KG1 (cell line): ENCODE results near the gene USP22.

Experiments
- DNase-seq: peaks from one replicate; lab custom pipeline; 2025; lab: John Stamatoyannopoulos, UW

The USP22 gene

DNA sequence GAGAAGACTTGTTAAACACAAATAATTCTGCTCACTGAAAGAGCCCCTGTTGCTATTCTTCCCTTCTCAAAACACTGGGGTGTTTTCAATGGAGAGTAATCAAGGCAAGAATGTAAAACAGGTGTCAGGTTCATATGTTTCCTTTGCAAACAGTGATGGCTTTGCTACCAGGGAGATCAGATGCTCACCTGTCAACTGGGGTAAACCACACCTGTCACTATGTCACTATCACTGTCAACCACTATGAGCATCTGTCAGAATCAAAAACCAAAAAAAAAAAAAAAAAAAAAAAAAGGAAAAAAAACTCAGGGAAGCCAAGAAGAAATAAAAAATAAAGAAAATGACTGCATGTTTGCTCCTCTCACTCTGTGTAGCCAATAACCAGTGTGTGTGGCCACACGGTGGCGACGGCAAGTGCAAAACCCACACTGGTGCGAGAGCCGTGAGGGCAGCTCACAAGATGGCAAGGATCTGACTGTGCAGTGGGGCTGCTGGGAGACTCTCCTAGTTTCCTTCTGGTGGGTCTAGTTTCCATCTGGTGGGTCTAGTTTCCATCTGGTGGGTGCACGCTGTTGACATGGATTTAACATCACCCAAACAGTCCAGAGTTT, 22.7 kb downstream of the USP22 start:
- DNase-seq: no peak

DNA sequence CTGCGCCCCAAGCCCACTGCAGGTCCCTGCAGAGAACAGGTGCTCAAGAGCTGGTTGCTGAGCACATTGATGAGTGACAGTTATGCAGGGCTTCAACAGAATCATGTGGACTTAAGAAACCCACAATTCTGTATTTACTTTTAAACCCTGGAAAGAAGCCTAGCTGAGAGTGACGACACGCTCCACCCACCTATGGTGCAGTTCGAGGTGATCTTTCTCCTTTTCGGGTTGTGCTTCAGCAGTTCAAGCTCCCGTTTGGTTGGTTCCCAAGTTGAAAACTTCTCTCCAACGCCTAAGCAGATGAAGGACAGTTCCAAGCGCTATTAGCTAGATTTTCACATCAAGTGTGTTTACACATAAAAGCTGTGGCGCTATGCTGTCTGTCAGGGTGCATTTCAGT, 23.9 kb downstream of the USP22 start:
- DNase-seq: no peak

DNA sequence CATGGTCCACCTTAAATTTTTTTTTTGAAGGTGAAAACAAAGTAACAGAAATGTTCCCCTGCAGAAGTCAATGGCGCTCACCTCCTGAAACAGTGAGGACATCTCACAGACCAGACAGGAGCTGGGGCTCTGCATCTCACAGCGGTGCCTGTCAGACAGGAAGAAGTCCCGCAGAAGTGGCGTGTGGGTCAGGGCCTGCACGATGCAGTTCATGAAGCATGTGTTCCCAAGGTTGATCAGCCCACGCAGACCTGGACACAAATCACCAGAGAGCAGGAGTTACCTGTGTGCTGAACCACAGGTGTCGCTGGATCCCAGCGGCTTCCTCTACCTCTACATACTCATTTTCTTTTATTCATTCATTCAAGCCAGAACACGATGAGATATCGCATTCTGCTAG, 24.9 kb downstream of the USP22 start:
- DNase-seq: no peak

DNA sequence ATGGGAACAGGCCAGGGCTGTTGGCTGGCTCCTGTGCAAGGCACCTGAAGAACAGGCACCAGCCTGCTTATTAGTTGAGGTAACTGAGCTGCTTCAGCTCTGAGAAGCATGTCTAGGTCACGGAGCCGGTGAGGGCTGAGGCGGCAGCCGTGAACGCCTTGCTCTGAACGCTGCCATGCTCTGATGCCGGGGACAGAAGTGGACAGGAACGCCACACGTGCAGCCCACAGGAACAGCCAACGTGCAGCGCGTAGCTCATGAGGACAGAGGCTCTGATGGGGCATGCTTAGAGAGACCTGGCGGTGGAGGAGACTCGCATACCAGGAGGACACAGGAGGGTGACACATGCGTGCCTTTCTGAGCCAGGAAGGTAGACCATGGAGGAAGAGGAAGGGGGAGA, 25.6 kb downstream of the USP22 start:
- no peak for DNase-seq

DNA sequence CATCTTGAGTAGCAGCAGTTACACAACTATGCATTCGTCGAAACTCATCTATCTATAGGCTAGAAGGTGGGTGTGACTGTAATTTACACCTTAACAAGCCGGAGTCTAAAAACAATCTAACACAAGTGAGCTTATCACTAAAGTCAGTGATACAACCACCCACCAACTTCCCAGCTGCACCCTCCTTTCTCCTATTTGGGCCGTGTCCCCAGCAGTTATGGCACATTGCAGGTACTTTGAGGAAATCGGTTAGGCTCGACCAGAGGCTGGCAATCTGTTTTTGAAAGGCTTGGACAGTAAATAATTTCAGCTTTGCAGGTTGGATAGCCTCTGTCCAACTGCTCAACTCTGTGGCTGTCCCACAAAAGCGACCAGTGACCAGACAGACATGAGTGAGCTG, 26.0 kb downstream of the USP22 start:
- no peak for DNase-seq

DNA sequence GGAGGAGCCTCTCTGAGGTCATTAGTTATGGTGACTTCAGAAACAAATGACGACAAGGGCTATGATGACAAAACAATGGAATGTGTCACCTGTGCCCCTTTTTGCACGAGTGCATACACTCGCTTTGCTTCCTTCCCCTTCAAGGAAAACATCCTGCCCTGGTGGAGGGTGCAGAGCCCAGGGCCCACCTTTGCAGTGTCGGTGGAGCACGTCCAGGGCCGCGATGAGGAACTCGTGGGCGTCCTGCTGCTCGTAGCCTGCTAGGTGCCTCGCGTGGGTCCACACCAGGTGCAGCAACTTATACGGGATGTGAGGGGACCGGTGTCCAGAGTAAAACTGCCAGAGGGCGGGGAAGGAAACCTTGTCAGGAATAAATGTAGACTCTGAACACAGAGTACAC, 27.2 kb downstream of the USP22 start:
- DNase-seq: no peak

DNA sequence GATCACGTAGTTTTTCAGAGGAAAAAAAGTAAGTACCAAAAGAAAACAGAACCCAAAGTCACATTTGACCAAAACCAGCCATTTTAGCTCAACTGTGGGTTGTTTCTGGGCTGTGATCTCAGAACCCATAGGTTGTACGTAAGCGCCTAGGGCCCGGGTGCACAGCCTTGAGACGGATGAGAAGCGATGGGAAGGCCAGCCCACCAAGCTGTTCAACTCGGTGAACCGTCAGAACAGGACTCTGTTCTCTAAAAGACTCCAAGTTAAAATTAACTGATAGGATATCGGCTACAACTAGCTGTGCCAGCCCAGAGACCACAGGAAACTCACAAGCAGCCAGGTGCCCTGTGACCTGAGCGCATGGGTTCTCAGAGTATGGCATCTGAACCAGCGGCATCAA, 28.3 kb downstream of the USP22 start:
- no peak for DNase-seq

DNA sequence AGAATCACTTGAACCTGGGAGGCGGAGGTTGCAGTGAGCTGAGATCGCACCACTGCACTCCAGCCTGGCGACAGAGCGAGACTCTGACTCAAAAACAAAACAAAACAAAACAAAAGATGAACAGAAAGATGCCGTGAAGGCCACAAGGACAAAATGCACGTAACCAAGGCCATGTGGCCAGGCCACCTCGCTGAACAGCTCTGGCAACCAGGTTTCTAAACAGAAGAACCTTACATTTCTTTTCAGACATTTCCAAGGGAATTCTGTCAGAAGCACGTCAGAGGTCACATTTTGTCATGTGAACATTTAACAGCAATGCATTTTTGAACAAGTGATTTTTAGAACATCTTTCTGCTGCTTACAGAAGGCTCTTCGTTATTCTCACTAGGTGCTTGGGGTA, 28.8 kb downstream of the USP22 start:
- DNase-seq: no peak

DNA sequence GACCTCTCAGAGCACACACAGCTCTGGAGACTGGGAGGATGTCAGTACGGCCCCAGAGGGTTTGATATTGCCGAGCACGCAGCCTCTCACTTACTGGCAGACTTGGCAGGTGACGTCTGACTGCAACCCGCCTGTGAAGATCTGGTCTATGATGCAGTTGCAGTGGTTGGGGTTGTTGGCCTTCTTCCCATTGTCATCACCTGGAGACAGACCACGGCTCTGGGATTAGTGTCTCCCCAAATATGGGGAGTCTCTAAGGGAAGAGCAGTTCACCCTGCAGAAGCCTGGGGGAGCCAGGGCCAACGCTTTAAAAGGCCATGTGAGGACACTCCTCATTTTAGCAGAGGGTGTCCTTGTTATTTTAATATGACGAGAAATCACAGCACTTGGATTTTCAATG, 30.1 kb downstream of the USP22 start:
- DNase-seq: no peak

DNA sequence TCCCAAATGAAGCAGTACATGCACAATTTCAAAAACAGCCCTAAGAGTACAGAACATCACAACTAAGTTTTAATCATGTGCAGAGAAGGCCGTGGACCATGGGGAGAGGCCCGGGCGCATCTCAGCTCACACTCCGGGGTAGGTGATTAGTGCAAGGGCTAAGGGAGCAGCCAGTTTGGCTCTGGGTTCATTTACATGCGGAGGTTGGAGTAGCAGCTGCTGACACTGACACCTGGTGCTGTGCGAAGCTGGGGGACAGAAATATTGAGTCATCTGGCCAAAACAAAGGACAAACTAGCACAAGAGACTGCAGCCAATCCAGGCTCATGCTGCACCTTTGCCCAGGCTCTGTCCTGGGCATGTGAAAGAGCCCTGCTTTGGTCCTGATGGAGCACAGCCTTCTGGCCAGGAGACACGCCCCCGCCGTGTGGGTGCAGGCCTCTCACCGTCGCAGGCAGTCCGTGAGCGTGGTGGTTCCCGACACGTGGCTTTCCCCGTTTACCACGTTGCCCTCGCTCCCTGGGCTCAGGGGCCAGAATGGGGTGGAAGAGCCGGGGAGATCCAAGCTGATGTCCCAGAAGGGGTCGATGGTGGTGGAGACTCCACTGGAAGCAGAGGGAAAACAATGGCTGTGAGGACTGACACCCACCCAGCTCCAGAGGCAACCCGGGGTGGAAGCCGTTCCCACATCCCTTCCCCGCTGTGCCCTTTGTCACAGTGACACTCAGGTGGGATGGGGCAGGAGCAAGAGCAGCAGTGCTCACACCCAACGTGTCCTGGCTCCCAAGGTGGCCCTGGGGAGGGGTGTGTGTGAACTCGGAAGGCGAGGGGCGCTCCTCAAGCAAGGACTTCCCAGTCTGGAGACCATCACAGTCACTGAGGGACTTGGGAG, 31.9 kb downstream of the USP22 start:
- DNase-seq: no peak

DNA sequence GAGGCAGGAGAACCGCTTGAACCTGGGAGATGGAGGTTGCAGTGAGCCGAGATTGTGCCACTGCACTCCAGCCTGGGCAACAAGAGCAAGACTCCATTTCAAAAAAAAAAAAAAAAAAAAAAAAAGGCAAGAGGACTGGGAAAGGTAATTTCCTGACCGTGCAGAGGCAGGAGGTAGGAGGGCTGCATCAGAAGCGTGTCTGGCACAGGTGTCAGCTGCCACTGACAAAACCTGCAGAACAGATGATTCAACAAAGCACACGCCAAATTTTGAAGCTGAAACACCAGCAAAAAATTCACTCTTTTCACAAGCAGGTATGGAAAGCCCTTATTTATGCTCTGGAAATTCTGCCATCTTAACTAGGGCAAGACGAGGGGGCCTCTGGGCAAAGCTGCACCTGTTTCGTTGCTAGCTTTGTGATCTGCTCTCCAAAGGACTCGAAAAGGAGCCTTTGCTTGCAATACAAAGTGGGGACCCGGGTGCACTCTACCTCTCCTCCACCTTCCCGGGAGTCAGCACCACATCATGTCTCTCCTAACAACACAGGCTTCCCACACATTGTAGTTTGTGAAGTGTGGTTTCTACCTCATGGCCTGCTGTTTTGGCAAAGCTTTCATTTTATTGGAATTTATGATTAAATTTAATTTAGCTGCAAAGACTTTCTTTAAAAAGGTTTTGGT, 33.7 kb downstream of the USP22 start:
- DNase-seq: no peak

DNA sequence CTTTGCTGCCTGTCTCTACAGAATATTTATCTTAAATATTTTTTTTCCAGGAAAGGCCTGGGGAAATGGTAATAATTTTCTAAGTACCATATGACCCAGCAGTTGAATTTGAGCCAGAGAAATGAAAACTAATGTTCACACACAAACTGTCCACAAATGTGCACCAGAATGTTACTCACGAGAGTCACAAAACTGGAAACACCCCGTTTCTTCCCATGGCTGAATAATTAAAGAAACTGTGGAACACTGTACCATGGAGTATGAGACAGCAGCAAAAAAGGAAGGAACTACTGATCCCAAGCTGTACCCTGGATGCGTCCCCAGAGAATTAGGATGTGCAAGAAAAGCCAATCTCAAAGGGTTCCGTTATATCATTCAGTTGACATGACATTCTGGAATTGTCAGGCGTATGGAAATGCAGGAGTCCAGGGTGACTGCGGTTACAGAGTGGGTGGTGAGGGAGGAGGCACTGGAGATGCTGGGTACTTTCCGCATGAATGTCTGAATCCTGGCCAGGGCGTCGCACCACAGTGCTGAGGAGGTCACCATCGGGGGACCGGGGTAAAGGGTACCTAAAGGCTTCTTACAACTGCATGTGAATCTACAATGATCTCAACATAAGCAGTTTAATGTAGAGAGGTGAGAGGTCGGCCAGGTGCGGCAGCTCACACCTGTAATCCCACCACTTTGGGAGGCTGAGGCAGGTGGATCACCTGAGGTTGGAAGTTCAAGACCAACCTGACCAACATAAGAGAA, 34.5 kb downstream of the USP22 start:
- no peak for DNase-seq

DNA sequence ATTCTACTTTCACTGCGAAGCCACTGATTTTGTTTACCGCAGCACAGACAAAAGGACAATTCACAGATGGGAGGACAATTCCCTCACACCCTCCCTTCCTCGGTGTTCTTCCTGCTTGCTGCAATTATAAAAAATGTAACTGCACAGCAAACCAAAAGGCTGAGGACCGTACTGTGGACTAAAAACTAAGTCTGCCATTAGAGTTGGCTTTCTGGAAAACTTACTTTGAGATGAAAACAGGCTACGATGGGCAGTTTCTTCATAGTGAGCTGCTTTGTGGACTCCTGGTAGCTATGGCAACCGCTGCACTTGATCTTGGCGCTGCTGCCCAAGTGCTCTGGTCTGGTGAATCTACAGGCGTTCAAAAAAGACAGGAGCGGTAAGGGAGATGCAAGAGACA, 35.2 kb downstream of the USP22 start:
- no peak for DNase-seq

DNA sequence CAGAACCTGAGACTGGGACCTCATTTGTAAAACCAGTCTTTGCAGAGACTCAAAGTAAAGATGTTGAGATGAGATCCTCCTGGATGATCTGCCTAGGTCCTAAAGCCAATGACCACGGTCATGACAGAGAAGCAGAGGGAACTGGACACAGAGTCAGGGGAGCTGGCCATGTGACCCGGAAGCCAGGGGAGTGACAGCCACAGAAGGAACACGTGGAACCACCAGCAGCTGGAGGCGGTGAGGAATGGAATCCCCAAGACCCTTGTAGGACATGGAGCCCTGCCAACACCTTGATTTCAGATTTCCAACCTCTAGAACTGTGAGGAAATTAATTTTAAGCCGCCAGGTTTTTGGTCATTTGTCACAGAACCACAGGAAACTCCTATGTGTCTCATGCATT, 37.0 kb downstream of the USP22 start:
- no peak for DNase-seq

DNA sequence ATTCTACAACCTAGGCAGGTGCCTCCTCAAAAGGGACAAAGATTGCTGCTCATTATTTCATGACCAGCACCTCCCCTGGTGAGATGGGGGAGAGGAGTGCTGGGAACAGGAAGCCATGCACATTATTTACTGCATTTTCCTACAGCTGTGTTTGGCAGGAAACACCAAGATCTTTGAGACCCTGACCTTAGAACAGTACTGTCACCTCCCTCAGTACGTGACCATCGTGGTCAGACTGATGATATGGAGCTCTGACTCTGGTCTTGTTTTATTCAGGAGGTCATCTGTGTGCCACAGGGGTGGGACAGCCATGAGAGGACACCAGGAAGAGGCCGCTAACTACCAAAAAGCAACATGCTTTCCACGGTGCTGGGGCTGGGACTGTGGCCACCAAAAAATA, 37.4 kb downstream of the USP22 start:
- no peak for DNase-seq

DNA sequence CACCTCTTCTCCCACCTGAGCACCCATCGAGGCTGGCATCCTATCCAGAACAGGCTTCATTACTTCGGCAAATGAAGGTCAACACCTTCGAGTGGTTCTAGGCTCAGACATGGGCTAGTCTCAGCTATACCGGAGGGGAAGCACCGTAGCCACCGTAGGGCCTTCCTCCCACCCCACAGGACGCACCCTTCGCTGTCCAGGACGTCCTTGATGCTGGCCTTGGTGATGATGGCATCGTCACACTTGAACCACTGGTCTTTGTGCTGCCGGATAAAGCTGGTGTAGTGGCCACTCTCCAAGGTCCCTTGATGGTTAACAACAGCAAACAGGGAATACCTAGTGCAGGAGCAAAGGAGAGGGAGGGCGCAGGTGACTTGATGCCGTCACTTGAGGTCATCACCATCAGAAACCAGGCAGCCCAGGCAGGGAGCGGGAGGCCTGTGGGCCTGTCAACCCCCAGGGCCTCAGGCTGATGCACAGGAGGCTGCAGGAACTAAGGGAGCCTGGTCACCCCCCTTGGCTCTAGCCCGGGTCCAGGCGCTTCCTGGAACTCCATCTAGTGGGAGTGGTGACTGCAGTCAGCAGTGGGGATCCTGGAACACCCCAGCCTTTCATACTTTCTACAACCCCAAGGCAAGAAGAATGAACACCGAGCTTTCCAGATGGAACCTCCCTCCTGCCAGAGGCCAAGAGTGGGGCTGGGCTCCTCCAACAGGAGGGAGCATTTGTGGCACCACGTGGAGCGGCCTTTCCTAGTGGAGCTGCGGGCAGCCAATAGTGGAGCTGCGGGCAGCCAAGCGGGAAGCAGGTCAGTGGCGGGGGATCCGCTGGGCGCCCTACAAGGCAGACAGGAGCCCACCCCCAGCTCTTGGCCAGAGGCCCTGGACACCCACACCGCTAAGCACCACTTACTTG, 38.5 kb downstream of the USP22 start:
- DNase-seq: no peak

DNA sequence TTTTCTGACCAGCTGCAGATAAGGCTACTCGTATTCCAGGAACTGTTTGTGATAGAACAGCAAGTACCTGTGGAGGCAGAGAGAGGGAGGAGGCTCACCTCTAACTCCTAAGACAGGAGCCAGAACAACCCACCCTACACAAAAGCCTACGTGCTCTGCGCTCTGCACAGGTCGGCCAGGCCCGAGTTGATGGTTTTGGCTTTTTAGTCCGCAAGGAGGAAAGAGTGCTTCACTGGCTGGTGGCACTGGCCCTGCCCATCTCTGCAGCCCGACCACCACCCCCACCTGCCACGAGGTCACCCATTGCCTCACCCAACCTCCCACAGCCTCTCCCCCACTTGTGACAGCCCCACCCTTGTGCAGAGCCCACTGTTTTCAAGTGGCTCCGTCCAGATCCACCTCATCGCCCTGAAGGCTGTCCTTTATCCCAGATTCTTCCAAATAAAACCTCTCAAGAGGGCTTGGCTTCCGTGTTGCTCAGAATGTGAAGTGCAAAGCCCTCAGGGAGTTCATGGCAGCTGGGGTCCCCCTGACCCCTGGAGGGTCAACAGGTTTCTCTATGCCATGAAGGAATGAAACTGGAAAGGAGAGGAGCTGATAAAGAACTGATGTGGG, 39.7 kb downstream of the USP22 start:
- DNase-seq: no peak

DNA sequence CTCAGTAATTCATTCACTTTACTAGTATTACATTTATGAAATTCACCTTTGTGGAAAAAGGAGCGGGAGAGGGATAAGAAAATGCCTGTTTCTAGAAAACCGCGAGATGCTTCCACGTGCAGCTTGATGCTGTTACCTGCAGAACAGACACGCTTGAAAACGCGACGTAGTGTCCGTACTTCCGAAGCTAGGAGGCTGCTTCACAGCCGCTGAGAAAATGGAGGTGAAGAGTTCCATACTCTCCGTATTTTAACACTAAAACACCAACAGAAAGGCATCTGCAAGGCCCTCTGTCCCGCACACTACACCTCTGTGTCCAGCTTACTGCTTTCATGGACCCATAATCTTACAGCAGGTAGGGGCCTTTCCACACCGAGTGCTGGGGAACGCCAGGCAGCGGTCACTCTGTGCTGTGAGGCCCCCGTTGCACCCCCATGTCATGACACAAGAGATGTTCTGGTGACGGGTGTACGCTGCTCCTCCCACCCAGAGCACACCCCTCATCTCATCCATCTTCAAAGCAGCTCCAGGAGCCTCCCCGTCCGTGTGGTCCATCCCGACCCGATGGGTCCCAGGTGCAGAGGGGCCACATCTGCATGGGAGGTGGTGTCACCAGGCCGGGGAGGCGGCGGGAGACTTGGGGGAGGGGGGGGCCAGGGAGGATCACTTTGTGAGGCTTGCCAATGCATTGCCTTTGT, 40.4 kb downstream of the USP22 start:
- no peak for DNase-seq

DNA sequence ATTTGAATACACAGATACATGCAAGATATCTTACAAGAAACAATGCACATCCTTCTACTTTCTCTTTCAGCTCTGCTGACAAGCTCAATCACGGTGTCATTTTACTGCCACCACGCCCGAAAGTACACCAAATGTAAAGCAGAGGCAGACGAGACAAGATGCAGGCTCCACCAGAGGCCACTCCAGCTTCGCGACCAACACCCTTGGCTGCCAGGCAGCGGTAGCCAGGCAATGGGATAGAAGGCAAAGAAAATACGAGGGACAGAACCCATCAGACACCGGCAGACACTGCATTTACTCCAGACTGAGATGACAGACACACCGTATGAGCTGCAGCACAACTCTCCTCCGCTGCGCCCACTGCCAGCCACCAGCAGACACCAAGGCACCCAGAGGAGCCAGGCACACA, 41.0 kb downstream of the USP22 start:
- DNase-seq: no peak

DNA sequence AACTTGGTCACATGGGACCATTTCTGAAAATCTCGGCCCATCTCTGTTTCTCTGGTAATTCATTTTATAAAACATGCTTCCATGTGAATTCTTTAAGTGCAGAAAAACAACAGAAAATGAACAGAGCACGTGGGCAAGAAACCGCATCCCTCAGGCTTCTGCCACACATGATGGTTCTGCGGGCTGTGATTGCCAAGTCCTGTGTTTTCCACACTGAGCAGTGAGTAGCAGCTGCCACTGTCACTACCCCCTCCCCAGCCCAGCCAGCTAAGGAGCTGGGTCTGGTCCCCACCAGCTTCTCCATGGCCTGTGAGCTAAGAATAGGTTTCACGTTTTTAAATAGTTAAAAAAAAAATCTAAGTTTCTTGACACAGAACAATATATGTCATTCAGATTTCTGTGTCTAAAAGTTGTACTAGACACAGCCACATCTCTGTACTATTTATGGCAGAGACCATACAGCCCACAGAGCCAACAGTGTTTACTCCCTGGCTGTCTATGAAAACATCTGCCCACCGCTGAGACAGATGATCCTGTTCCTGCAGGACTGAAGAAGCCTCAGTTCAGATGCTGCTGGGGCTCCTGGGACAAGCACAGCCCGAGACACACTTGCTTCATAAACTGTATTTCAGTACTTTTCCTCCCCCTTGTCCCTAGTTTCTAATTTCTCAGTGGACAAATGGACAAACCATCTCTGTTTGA, 41.5 kb downstream of the USP22 start:
- DNase-seq: no peak
